Coronary artery (tissue), 2 donors: ENCODE results near the gene SEMA3G.
A peak's percentile ranks its signal among the peaks of the same experiment; 100 is the strongest.

Source experiments
- DNase-seq: peaks from one replicate; pipeline ENCODE4 v3.0.0-alpha.2; 2017; ENCODE audit warnings: low spot score
- H3K27ac ChIP-seq, 2 donors: fragments of 200-600 bp; sonication (generic); one replicate each; pipeline ENCODE4 v1.5.1; 2016 to 2019
- H3K4me3 ChIP-seq: fragments of 200-600 bp; sonication (generic); 2 replicates; pipeline ENCODE4 v1.5.1; 2016; ENCODE audit warnings: mild to moderate bottlenecking, moderate library complexity
- CTCF ChIP-seq: fragments of 200-600 bp; sonication (generic); IDR thresholded peaks from one replicate; pipeline ENCODE4 v1.5.1; 2019; ENCODE audit warnings: antibody characterized with exemption

The SEMA3G gene

DNA sequence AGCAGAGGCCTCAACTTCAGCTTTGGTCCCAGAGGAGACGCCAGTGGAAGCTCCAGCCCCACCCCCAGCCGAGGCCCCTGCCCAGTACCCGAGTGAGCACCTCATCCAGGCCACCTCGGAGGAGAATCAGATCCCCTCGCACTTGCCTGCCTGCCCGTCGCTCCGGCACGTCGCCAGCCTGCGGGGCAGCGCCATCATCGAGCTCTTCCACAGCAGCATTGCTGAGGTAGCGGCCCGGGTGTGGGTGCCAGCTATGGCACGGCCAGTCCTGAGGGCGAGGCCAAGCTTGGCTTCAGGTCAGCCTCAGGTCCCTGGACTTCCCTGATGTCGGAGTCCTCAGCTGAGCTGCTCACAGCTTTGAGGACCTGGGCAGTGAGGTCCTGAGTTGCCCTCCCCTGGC, 44.5 kb upstream of the SEMA3G start:
- TF ChIP-seq CTCF, result no peak
- H3K4me3 ChIP-seq, result no peak overlapping the region
- peak overlapping the region in 1 of 2 donors; percentile 79 for H3K27ac ChIP-seq
- DNase-seq, result no peak

DNA sequence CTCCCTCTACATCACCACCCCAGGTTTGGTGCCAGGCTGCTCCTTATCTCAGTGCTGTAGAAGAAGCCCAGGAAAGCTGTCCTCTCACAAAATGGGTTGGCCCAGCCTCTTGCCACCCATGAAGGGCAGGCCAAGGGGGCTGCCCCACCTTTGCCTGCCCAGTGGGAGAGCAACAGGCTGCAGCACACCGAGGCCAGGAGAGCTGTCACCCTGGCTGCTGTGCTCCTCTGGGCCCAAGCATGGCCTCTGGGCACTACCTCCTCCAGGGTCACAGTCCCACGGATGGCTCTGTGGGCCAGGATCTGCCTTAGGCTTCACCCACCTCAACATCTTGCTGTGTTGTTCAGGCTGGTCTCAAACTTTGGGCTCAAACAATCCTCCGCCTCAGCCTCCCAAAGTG, 43.8 kb upstream of the SEMA3G start:
- no peak for DNase-seq
- Histone ChIP-seq H3K27ac (no peak overlapping the region), H3K4me3 (no peak overlapping the region)
- TF ChIP-seq CTCF, result no peak

GRCh38 chr3:52487788-52488691, 43.1 kb upstream of the SEMA3G start:
- TF ChIP-seq CTCF, result no peak
- H3K27ac ChIP-seq, result no peak overlapping the region
- H3K4me3 ChIP-seq, result no peak overlapping the region
- no peak for DNase-seq

- DNase-seq, result no peak
- no peak for TF ChIP-seq CTCF
- no peak overlapping the region for H3K27ac ChIP-seq
- H3K4me3 ChIP-seq, result no peak overlapping the region
Observed at GRCh38 chr3:52487050-52487787, 42.3 kb upstream of the SEMA3G start.

- DNase-seq, result no peak
- peak overlapping the region; percentile 58 to 81 for H3K27ac ChIP-seq
- H3K4me3 ChIP-seq, result peak overlapping the region; percentile 8
- no peak for TF ChIP-seq CTCF
Observed at GRCh38 chr3:52484680-52485461, 40.0 kb upstream of the SEMA3G start.

GRCh38 chr3:52483577-52484381, 38.9 kb upstream of the SEMA3G start:
- DNase-seq, result no peak
- TF ChIP-seq CTCF, result no peak
- H3K27ac ChIP-seq, result peak overlapping the region; percentile 58 to 81
- peak overlapping the region; percentile 35 for H3K4me3 ChIP-seq
